DOHH2 (cell line): Measurements from ENCODE around the gene KRT14.
"Not testable (repeated sequence)": the region's sequence is repeated elsewhere in the genome, so short reads cannot be mapped to it uniquely, and the experiment has no call there.

Source experiments
- H3F3A ChIP-seq: fragments of 200-600 bp; sonication (generic), shearing (Covaris generic); 2 replicates; pipeline ENCODE4 v1.6.0; 2016; ENCODE audit warnings: antibody characterized with exemption, mild to moderate bottlenecking; ENCODE audit not compliant: control insufficient read depth, insufficient read depth
- H3K27ac ChIP-seq: fragments of 200-600 bp; sonication (generic); 2 replicates; pipeline ENCODE4 v1.5.1; 2014; ENCODE audit warnings: low read depth, mild to moderate bottlenecking, low read length, moderate library complexity
- H3K27me3 ChIP-seq: fragments of 200-600 bp; sonication (generic); 2 replicates; pipeline ENCODE4 v1.6.1; 2014; ENCODE audit warnings: mild to moderate bottlenecking, low read length, mixed read lengths; ENCODE audit not compliant: control insufficient read depth
- H3K36me3 ChIP-seq: fragments of 200-600 bp; sonication (generic); 2 replicates; pipeline ENCODE4 v1.6.1; 2014; ENCODE audit warnings: mild to moderate bottlenecking, low read length, moderate library complexity, mixed read lengths; ENCODE audit not compliant: control insufficient read depth
- H3K4me1 ChIP-seq: fragments of 200-600 bp; sonication (generic); 2 replicates; pipeline ENCODE4 v1.6.1; 2014; ENCODE audit warnings: mild to moderate bottlenecking, low read length, mixed read lengths; ENCODE audit not compliant: control insufficient read depth
- H3K4me2 ChIP-seq: fragments of 200-600 bp; sonication (generic); 2 replicates; pipeline ENCODE4 v1.6.0; 2014; ENCODE audit warnings: mild to moderate bottlenecking, low read length, moderate library complexity
- H3K4me3 ChIP-seq: fragments of 200-600 bp; sonication (generic); 2 replicates; pipeline ENCODE4 v1.5.1; 2014; ENCODE audit warnings: mild to moderate bottlenecking, low read length, mixed read lengths
- H3K79me2 ChIP-seq: fragments of 200-600 bp; sonication (generic); 2 replicates; pipeline ENCODE4 v1.6.1; 2014; ENCODE audit warnings: mild to moderate bottlenecking, low read length, mixed read lengths; ENCODE audit not compliant: control insufficient read depth
- H3K9me2 ChIP-seq: fragments of 200-600 bp; sonication (generic); replicated peaks from 2 replicates; pipeline ENCODE4 v1.6.1; 2014; ENCODE audit warnings: mild to moderate bottlenecking, low read length, mixed read lengths; ENCODE audit not compliant: control insufficient read depth
- H3K9me3 ChIP-seq: fragments of 200-600 bp; sonication (generic); 2 replicates; pipeline ENCODE4 v1.6.1; 2014; ENCODE audit warnings: antibody characterized with exemption, low read length, mixed read lengths; ENCODE audit not compliant: control insufficient read depth, insufficient read depth
- H4K20me1 ChIP-seq: fragments of 200-600 bp; sonication (generic); 2 replicates; pipeline ENCODE4 v1.6.0; 2014; ENCODE audit warnings: low read depth, mild to moderate bottlenecking, antibody characterized with exemption, low read length, moderate library complexity; ENCODE audit not compliant: control insufficient read depth, insufficient read depth
- CTCF ChIP-seq: fragments of 200-600 bp; sonication (generic); IDR thresholded peaks from one replicate; pipeline ENCODE4 v1.5.1; 2014; ENCODE audit warnings: antibody characterized with exemption, mild to moderate bottlenecking, low read depth, low read length; ENCODE audit not compliant: poor library complexity, severe bottlenecking
- EZH2phosphoT487 ChIP-seq: fragments of 200-600 bp; sonication (generic); IDR thresholded peaks from 2 replicates; pipeline ENCODE4 v1.6.1; 2017; ENCODE audit warnings: borderline replicate concordance, mild to moderate bottlenecking, antibody characterized with exemption, low read length, moderate library complexity, mixed read lengths

KRT14 gene

DNA sequence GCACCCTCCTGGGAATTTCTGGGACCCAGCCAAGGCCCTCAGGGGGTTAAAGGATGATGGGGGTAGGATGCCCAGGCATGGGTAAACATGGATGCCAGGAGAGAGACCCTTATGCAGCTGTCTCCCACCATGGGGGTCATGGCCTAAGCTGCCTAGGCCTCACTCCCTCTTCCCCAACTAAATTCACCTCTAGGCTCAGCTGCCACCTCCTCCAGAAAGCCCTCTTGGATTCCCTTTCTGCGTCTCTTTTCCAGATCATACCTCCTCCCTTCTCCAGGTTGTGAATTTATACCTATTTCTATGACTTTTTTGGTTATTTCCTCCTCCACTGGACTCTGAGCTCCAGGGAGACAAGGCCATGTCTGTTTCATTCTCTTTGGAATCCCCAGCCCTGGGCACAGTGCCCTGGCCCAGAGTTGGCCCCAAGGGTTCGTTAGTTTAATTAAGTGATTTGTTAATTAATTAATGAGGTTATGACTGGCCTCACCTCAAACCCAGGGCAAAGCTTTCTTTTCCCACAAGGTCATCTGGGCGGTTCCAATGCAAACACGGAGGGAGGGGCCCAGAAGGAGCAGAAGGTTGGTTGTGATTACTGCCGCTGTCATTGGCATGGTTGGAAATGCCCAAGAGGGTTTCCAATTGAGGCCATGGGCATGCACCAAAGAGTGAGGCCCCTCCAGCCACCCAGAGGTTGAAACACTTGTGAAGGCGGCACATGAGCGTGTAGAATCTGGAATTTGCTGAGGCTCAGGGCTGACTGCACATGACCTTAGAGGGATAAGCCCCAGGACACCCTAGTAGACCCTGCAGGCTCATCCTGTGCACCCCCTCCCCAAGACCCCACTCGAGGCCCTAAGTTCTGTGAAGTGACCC is 44.6 kb upstream of the KRT14 start:
- no peaks in the 10 kb centered on the region for H3K79me2 ChIP-seq
- no peaks in the 10 kb centered on the region for H4K20me1 ChIP-seq
- no peaks in the 10 kb centered on the region; the same call in 1 of the 2 replicates for H3K9me3 ChIP-seq
- H3F3A ChIP-seq: no peaks in the 10 kb centered on the region
- no peak overlapping the region for H3K27ac ChIP-seq
- H3K27me3 ChIP-seq: no peaks in the 10 kb centered on the region
- no peak for TF ChIP-seq CTCF
- no peak for TF ChIP-seq EZH2phosphoT487
- no peaks in the 10 kb centered on the region for H3K9me2 ChIP-seq
- H3K4me3 ChIP-seq: no peak overlapping the region
- H3K36me3 ChIP-seq: no peaks in the 10 kb centered on the region
- no peaks in the 10 kb centered on the region for H3K4me1 ChIP-seq
- no peak overlapping the region for H3K4me2 ChIP-seq

- H3K36me3 ChIP-seq: no peaks in the 10 kb centered on the region
- no peaks in the 10 kb centered on the region; the same call in 1 of the 2 replicates for H3K9me3 ChIP-seq
- no peak overlapping the region for H3K4me2 ChIP-seq
- no peak for TF ChIP-seq CTCF
- no peak for TF ChIP-seq EZH2phosphoT487
- no peaks in the 10 kb centered on the region for H3F3A ChIP-seq
- H3K27ac ChIP-seq: no peak overlapping the region
- H3K27me3 ChIP-seq: no peaks in the 10 kb centered on the region
- no peaks in the 10 kb centered on the region for H3K9me2 ChIP-seq
- no peaks in the 10 kb centered on the region for H3K79me2 ChIP-seq
- no peak overlapping the region for H3K4me3 ChIP-seq
- H4K20me1 ChIP-seq: no peaks in the 10 kb centered on the region
- no peaks in the 10 kb centered on the region for H3K4me1 ChIP-seq
Measured at GRCh38 chr17:41629826-41630670, 43.4 kb upstream of the KRT14 start.

DNA sequence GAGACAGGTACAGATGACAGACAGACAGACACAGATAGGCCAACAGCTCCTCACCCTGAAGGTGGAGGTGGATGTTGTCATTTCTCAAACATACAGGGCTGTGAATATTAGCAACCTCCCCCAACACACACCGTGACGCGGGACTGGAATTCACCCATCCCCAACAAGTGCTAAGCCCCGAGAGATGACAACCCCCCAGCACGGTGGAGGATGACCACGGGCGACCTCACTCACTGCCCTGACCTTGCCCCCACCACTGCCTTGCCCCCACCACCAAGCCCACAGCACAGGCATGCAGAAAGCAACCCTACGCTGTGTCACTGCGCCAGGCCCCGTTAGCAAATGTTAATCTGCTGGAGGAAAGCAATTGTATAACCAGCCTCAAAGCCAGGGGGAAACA is 42.6 kb upstream of the KRT14 start:
- H3K9me2 ChIP-seq: no peaks in the 10 kb centered on the region
- H3K27me3 ChIP-seq: no peaks in the 10 kb centered on the region
- H3K4me2 ChIP-seq: no peak overlapping the region
- no peaks in the 10 kb centered on the region for H4K20me1 ChIP-seq
- no peaks in the 10 kb centered on the region for H3F3A ChIP-seq
- no peaks in the 10 kb centered on the region for H3K36me3 ChIP-seq
- H3K9me3 ChIP-seq: no peaks in the 10 kb centered on the region; the same call in 1 of the 2 replicates
- no peak overlapping the region for H3K27ac ChIP-seq
- H3K4me3 ChIP-seq: no peak overlapping the region
- H3K4me1 ChIP-seq: no peaks in the 10 kb centered on the region
- H3K79me2 ChIP-seq: no peaks in the 10 kb centered on the region
- TF ChIP-seq CTCF (no peak), EZH2phosphoT487 (no peak)

GRCh38 chr17:41628621-41629255 is 42.0 kb upstream of the KRT14 start:
- not testable (repeated sequence) for H3K9me2 ChIP-seq, H3K79me2 ChIP-seq, H4K20me1 ChIP-seq, H3F3A ChIP-seq, H3K27ac ChIP-seq, H3K4me1 ChIP-seq, H3K36me3 ChIP-seq, H3K9me3 ChIP-seq, H3K27me3 ChIP-seq, H3K4me3 ChIP-seq, H3K4me2 ChIP-seq

DNA sequence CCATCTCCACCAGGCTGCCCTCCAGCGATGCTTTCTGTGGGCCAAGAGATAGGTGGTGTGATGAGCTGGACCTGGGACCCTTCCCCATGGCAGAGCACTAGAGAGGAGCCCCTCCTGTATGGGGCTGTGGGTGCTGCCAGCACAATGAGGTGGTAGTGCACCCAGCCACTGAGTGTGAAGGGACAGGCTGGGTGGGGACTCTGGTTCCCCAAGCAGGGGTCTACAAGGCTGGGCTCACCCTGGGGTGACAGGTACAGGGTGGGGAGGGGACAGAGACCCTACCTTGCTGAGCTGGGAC is 41.3 kb upstream of the KRT14 start:
- not testable (repeated sequence) for H3K9me2 ChIP-seq, H3K27ac ChIP-seq, H3K4me3 ChIP-seq, H3K4me1 ChIP-seq, H3K27me3 ChIP-seq, H3K79me2 ChIP-seq, H3K4me2 ChIP-seq, H4K20me1 ChIP-seq, H3F3A ChIP-seq, H3K36me3 ChIP-seq, H3K9me3 ChIP-seq
